Fibroblast of lung (primary cell): Measurements from ENCODE around the gene TTLL10. TPM values are rescaled to one million over a fixed set of nuclear protein-coding genes. Genes with fewer than 3 reads are reported as not detected.
A peak's percentile ranks its signal among the peaks of the same experiment; 100 is the strongest.
"Not testable (repeated sequence)": the region's sequence is repeated elsewhere in the genome, so short reads cannot be mapped to it uniquely, and the experiment has no call there.

Experiments
- DNase-seq, 2 donors: peaks; one replicate each; pipeline versions ENCODE4 v3.0.0 to v3.0.0-alpha.2; 2010; ENCODE audit warnings: low read depth in 2 of 2
- H2AFZ ChIP-seq: 2 replicates; pipeline ENCODE4 v1.5.1; 2012; ENCODE audit warnings: low read length, control low read depth, inconsistent platforms
- H3K27ac ChIP-seq: 2 replicates; pipeline ENCODE4 v1.5.1; 2011; ENCODE audit warnings: low read length, control low read depth; ENCODE audit not compliant: insufficient read depth
- H3K27me3 ChIP-seq: 2 replicates; pipeline ENCODE4 v1.5.1; 2011; ENCODE audit warnings: mild to moderate bottlenecking, low read length; ENCODE audit not compliant: control insufficient read depth, insufficient read depth
- H3K36me3 ChIP-seq: 2 replicates; pipeline ENCODE4 v1.5.1; 2011; ENCODE audit warnings: low read length; ENCODE audit not compliant: control insufficient read depth, insufficient read depth
- H3K4me1 ChIP-seq: 2 replicates; pipeline ENCODE4 v1.5.1; 2011; ENCODE audit warnings: low read length; ENCODE audit not compliant: control insufficient read depth, insufficient read depth; ENCODE audit errors: extremely low read depth
- H3K4me2 ChIP-seq: 2 replicates; pipeline ENCODE4 v1.5.1; 2011; ENCODE audit warnings: low read length, control low read depth; ENCODE audit not compliant: insufficient read depth; ENCODE audit errors: extremely low read depth
- H3K4me3 ChIP-seq, 4 experiments: fragments of 200-600 bp in 1 of 4; sonication (generic) in 1 of 4; replicated peaks in 1 of 4; 2 replicates each; pipeline ENCODE4 v1.5.1; 2011 to 2016; ENCODE audit warnings: low read length in 4 of 4, low read depth in 3 of 4, mild to moderate bottlenecking in 3 of 4, control low read depth in 2 of 4, inconsistent platforms in 1 of 4, mixed read lengths in 1 of 4; ENCODE audit not compliant: insufficient read depth in 1 of 4; ENCODE audit errors: control extremely low read depth in 1 of 4
- H3K79me2 ChIP-seq: 2 replicates; pipeline ENCODE4 v1.5.1; 2012; ENCODE audit warnings: mild to moderate bottlenecking, low read length, inconsistent platforms; ENCODE audit not compliant: control insufficient read depth, insufficient read depth
- H3K9ac ChIP-seq: 2 replicates; pipeline ENCODE4 v1.5.1; 2011; ENCODE audit warnings: mild to moderate bottlenecking, low read length, control low read depth; ENCODE audit not compliant: insufficient read depth
- H3K9me3 ChIP-seq: 2 replicates; pipeline ENCODE4 v1.5.1; 2012; ENCODE audit warnings: low read depth, low read length; ENCODE audit not compliant: control insufficient read depth, insufficient read depth
- H4K20me1 ChIP-seq: 2 replicates; pipeline ENCODE4 v1.5.1; 2011; ENCODE audit warnings: low read length; ENCODE audit not compliant: control insufficient read depth, insufficient read depth; ENCODE audit errors: extremely low read depth
- CTCF ChIP-seq, 2 donors: IDR thresholded peaks in 1 of 2; conservative IDR thresholded peaks in 1 of 2; 1 replicate in 1 of 2; 2 replicates in 1 of 2; pipeline ENCODE4 v1.5.1; 2011 to 2012; ENCODE audit warnings: low read length in 2 of 2, control low read depth in 1 of 2, inconsistent platforms in 1 of 2, low read depth in 1 of 2, mild to moderate bottlenecking in 1 of 2
- EZH2 ChIP-seq: IDR thresholded peaks from 2 replicates; pipeline ENCODE4 v1.5.1; 2012; ENCODE audit warnings: low read length, control low read depth, mild to moderate bottlenecking; ENCODE audit errors: missing control alignments
- polyA plus RNA-seq, 2 donors: library from polyadenylated mRNA; depleted of rRNA in 1 of 2; stranded (reverse) in 1 of 2; unstranded in 1 of 2; fragments of >200 nt; gene quantifications; 2 replicates each; pipeline ENCODE4 v1.2.1, GENCODE V29; 2011 to 2012; ENCODE audit warnings: missing spikeins in 1 of 2
- total RNA-seq: library from RNA; depleted of rRNA; stranded (reverse); fragments of >200 nt; gene quantifications from 2 replicates; pipeline ENCODE4 v1.2.1, GENCODE V29; 2014

The TTLL10 gene
- total and polyA plus RNA-seq, 2 donors (not counting 1 experiment from before 2014, with no cell fraction given): not detected

- no peak overlapping the region for H3K4me2 ChIP-seq
- no peaks in the 10 kb centered on the region for H3K79me2 ChIP-seq
- H3K27ac ChIP-seq: no peak overlapping the region
- H2AFZ ChIP-seq: no peak overlapping the region
- no peaks in the 10 kb centered on the region for H3K9me3 ChIP-seq
- H3K4me3 ChIP-seq: no peak overlapping the region
- peaks cover 25% of the 10 kb centered on the region for H3K27me3 ChIP-seq
- no peaks in the 10 kb centered on the region for H3K4me1 ChIP-seq
- H3K9ac ChIP-seq: no peak overlapping the region
- no peak for TF ChIP-seq CTCF (conservative IDR thresholded peaks at IDR 0.05 in 1 of 2, IDR thresholded peaks at IDR 0.05 in 1 of 2; ENCODE audit: low read depth in 1 of 2, low read length in 2 of 2)
- peak; percentile 76 for TF ChIP-seq EZH2
- no peak for DNase-seq
- H3K36me3 ChIP-seq: no peaks in the 10 kb centered on the region
- no peaks in the 10 kb centered on the region for H4K20me1 ChIP-seq
These were observed 453 bp upstream of the TTLL10 start for GRCh38 chr1:1173061-1173792.

GRCh38 chr1:1175221-1176062, 1.8 kb downstream of the TTLL10 start:
- Histone ChIP-seq H4K20me1 (no peaks in the 10 kb centered on the region), H3K27me3 (peaks cover 26% of the 10 kb centered on the region), H3K36me3 (no peaks in the 10 kb centered on the region), H3K27ac (no peak overlapping the region), H2AFZ (no peak overlapping the region), H3K4me3 (no peak overlapping the region), H3K79me2 (no peaks in the 10 kb centered on the region), H3K9me3 (no peaks in the 10 kb centered on the region), H3K9ac (no peak overlapping the region), H3K4me2 (no peak overlapping the region), H3K4me1 (no peaks in the 10 kb centered on the region)
- DNase-seq: no peak
- TF ChIP-seq EZH2 (no peak), CTCF (conservative IDR thresholded peaks at IDR 0.05 in 1 of 2, IDR thresholded peaks at IDR 0.05 in 1 of 2; ENCODE audit: low read depth in 1 of 2, low read length in 2 of 2) (no peak)

- H3K27me3 ChIP-seq: peaks cover 26% of the 10 kb centered on the region
- H3K9me3 ChIP-seq, H3K4me2 ChIP-seq, H3K4me3 ChIP-seq, H3K79me2 ChIP-seq, H3K36me3 ChIP-seq, DNase-seq, H4K20me1 ChIP-seq, H3K9ac ChIP-seq, H3K27ac ChIP-seq, H3K4me1 ChIP-seq, H2AFZ ChIP-seq: not testable (repeated sequence)
These were observed 2.5 kb downstream of the TTLL10 start for GRCh38 chr1:1176063-1176761.
